ELR (cell line): ENCODE data around the gene ZSCAN20.

Source experiments
- DNase-seq: peaks from one replicate; pipeline ENCODE4 v3.0.0-alpha.2; 2015; ENCODE audit warnings: low read depth

ZSCAN20 gene

GRCh38 chr1:33472269-33472980 lies at the start of gene ZSCAN20:
ZSCAN20 (plus strand) TSS chr1:33472645; CDS start chr1:33479289, 6,644 bp downstream.
- peak; percentile 99 for DNase-seq

- DNase-seq, result peak; percentile 55
Observed at GRCh38 chr1:33424205-33424604, 48.2 kb upstream of the ZSCAN20 start.

- peak; percentile 85 for DNase-seq
Observed at GRCh38 chr1:33424610-33425009, 47.8 kb upstream of the ZSCAN20 start.

- DNase-seq, result no peak
Observed at GRCh38 chr1:33425900-33426299, 46.5 kb upstream of the ZSCAN20 start.

GRCh38 chr1:33426916-33427315 lies 45.5 kb upstream of the ZSCAN20 start:
- no peak for DNase-seq

- DNase-seq, result no peak
Observed at GRCh38 chr1:33428661-33429060, 43.8 kb upstream of the ZSCAN20 start.

GRCh38 chr1:33429332-33429731 lies 43.1 kb upstream of the ZSCAN20 start:
- no peak for DNase-seq

GRCh38 chr1:33429856-33430691 lies 42.4 kb upstream of the ZSCAN20 start:
- peak; percentile 46 for DNase-seq

GRCh38 chr1:33430692-33431593 lies 41.5 kb upstream of the ZSCAN20 start, which contains the start of gene PHC2:
PHC2 (minus strand) TSS chr1:33431095; CDS start chr1:33375539, 55,556 bp downstream.
- peak; percentile 98 for DNase-seq

GRCh38 chr1:33433509-33434362 lies 38.7 kb upstream of the ZSCAN20 start:
- peak; percentile 100 for DNase-seq

GRCh38 chr1:33434363-33434750 lies 38.1 kb upstream of the ZSCAN20 start:
- DNase-seq, result no peak

- peak; percentile 92 for DNase-seq
Observed at GRCh38 chr1:33435096-33435820, 37.2 kb upstream of the ZSCAN20 start.

GRCh38 chr1:33436557-33437285 lies 35.7 kb upstream of the ZSCAN20 start:
- no peak for DNase-seq

- DNase-seq, result no peak
Observed at GRCh38 chr1:33438364-33439160, 33.9 kb upstream of the ZSCAN20 start.

- DNase-seq, result no peak
Observed at GRCh38 chr1:33439662-33440061, 32.8 kb upstream of the ZSCAN20 start.

GRCh38 chr1:33441088-33441745 lies 31.2 kb upstream of the ZSCAN20 start:
- no peak for DNase-seq

GRCh38 chr1:33442141-33442540 lies 30.3 kb upstream of the ZSCAN20 start:
- peak; percentile 46 for DNase-seq

GRCh38 chr1:33443080-33443704 lies 29.3 kb upstream of the ZSCAN20 start:
- DNase-seq, result peak; percentile 70
